H1 (cell line): Measurements from ENCODE around the gene CORO1C. TPM values are rescaled to one million over a fixed set of nuclear protein-coding genes. Genes with fewer than 3 reads are reported as not detected.

Source experiments
- CBX8 ChIP-seq: fragments of 300-800, 300-1000 bp; sonication (generic); IDR thresholded peaks from 2 replicates; pipeline ENCODE4 v1.7.1; 2016; ENCODE audit warnings: low read depth, low read length, borderline replicate concordance
- CEBPB ChIP-seq: IDR thresholded peaks from 2 replicates; pipeline ENCODE4 v1.6.1; 2012; ENCODE audit warnings: low read depth, low read length
- CHD7 ChIP-seq: fragments of 300-600 bp; sonication (generic); IDR thresholded peaks from 2 replicates; pipeline ENCODE4 v1.7.1; 2012; ENCODE audit warnings: low read length, moderate library complexity, mild to moderate bottlenecking, inconsistent platforms; ENCODE audit not compliant: insufficient replicate concordance
- KDM5A ChIP-seq: fragments of 200-600 bp; IDR thresholded peaks from 2 replicates; pipeline ENCODE4 v1.7.1; 2012; ENCODE audit warnings: mild to moderate bottlenecking, low read length, inconsistent platforms, mixed read lengths
- MAFK ChIP-seq: IDR thresholded peaks from 2 replicates; pipeline ENCODE4 v1.6.1; 2012; ENCODE audit warnings: low read depth, mild to moderate bottlenecking, improper control_type of control experiment, low read length
- SIN3A ChIP-seq, 2 experiments: IDR thresholded peaks in 1 of 2; conservative IDR thresholded peaks in 1 of 2; 2 replicates each; pipeline ENCODE4 v1.6.1; 2011 to 2012; ENCODE audit warnings: low read length in 2 of 2, improper control_type of control experiment in 1 of 2, low read depth in 1 of 2, mild to moderate bottlenecking in 1 of 2
- SIX5 ChIP-seq: IDR thresholded peaks from 2 replicates; pipeline ENCODE4 v1.6.1; 2011; ENCODE audit warnings: mild to moderate bottlenecking, low read depth, low read length
- polyA plus RNA-seq, 7 experiments: library from polyadenylated mRNA; depleted of rRNA in 3 of 7; stranded (reverse) in 5 of 7; unstranded in 2 of 7; fragments of >200 nt in 5 of 7; fragments of 200-250 nt in 2 of 7; gene quantifications; 1 replicate in 5 of 7; 2 replicates in 1 of 7; 4 replicates in 1 of 7; pipeline versions ENCODE4 v1.2.1 to v1.2.3, GENCODE V29; 2011 to 2013; ENCODE audit warnings: missing spikeins in 2 of 7, mixed read lengths in 2 of 7
- total RNA-seq: library from RNA; stranded (reverse); fragmentation: NEBNext Ultra II Directional; extraction: Animal tissue kit (Norgen Biotek cat#: 25700); gene quantifications from 2 replicates; pipeline ENCODE4 v1.2.1, GENCODE V29; 2021

CORO1C gene
- total and polyA plus RNA-seq, 2 of the 8 experiments (the other 6 are each of a cell fraction or from before 2014, with no cell fraction given): 72.7 to 120 TPM

GRCh38 chr12:108602976-108603704 is 128.2 kb downstream of the CORO1C start (continued):
- no peak for TF ChIP-seq KDM5A
- no peak for TF ChIP-seq CBX8
- TF ChIP-seq CHD7: no peak
- no peak for TF ChIP-seq SIN3A (conservative IDR thresholded peaks at IDR 0.05 in 1 of 2, IDR thresholded peaks at IDR 0.05 in 1 of 2; ENCODE audit: low read depth in 1 of 2, low read length in 2 of 2)
- TF ChIP-seq SIX5: no peak
- no peak for TF ChIP-seq MAFK
- TF ChIP-seq CEBPB: no peak
- TF ChIP-seq, all 59 proteins: peak for 0
